HL-60 (cell line): ENCODE measurements around the gene TTC34.

ENCODE experiments used
- DNase-seq, 2 experiments: peaks; one replicate each; pipeline ENCODE4 v3.0.0-alpha.2; 2010 to 2020; ENCODE audit warnings: low read depth in 1 of 2, low spot score in 1 of 2
- H3K27ac ChIP-seq: fragments of 250-450 bp; sonication (Bioruptor Pico); replicated peaks from 2 replicates; pipeline ENCODE4 v1.5.1; 2020; ENCODE audit warnings: mild to moderate bottlenecking, moderate library complexity
- H3K27me3 ChIP-seq: fragments of 250-450 bp; sonication (Bioruptor Pico); 2 replicates; pipeline ENCODE4 v1.5.1; 2021; ENCODE audit warnings: mild to moderate bottlenecking, moderate library complexity; ENCODE audit not compliant: insufficient read depth, poor library complexity, severe bottlenecking
- H3K4me3 ChIP-seq: replicated peaks from 2 replicates; pipeline ENCODE4 v1.5.1; 2011; ENCODE audit warnings: mild to moderate bottlenecking, control low read depth, low read length; ENCODE audit not compliant: insufficient read depth
- GABPA ChIP-seq: IDR thresholded peaks from 2 replicates; pipeline ENCODE4 v1.6.1; 2012; ENCODE audit warnings: low read depth
- POLR2AphosphoS5 ChIP-seq: IDR thresholded peaks from 2 replicates; pipeline ENCODE4 v1.6.1; 2012; ENCODE audit warnings: low read depth
- SPI1 ChIP-seq: IDR thresholded peaks from 2 replicates; pipeline ENCODE4 v1.6.1; 2012; ENCODE audit warnings: low read depth, mild to moderate bottlenecking, borderline replicate concordance
- TF ChIP-seq, protein P1 (sequence below): IDR thresholded peaks from 2 replicates; pipeline ENCODE4 v1.6.1; 2012; ENCODE audit warnings: low read depth; ENCODE audit not compliant: insufficient replicate concordance
- TF ChIP-seq, protein P2 (sequence below): IDR thresholded peaks from one replicate; pipeline ENCODE4 v1.5.1; 2011; ENCODE audit warnings: low read length, control low read depth, inconsistent platforms; ENCODE audit not compliant: insufficient read depth

Gene TTC34

DNA sequence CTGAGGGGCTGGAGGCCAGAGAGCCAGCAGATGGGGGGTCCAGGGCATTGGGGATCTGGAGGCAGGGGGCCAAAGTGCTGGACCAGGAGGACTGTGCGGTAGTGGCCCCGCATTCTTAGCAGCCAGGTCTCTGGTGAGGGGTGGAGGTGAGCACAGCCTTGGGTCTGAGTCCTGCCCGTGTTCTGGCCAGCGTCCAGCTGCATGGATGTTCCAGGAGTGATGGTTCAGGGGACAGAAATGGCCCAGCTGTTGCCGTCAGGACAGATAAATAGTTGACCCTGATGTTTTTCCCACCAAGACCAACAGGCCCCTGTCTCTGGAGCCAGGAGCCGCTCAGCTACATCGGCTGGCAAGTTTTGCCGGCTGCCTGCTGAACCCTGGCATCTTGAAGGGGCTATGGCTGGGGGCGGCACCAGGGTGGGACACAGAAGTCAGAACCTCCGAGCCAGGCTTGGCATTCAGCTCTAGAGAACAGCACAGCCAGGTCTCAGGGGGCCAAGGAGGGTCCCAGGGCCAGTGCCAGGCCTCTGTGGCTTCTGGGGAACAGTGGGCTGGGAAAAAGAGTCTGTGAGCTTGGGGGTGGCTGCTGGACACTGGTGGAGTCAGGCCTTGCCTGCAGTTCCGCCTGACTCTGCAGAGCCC lies 19.4 kb upstream of the TTC34 start:
- no peaks in the 10 kb centered on the region for H3K27me3 ChIP-seq
- H3K27ac ChIP-seq = no peak overlapping the region
- no peak for TF ChIP-seq POLR2AphosphoS5
- TF ChIP-seq, protein P1, sequence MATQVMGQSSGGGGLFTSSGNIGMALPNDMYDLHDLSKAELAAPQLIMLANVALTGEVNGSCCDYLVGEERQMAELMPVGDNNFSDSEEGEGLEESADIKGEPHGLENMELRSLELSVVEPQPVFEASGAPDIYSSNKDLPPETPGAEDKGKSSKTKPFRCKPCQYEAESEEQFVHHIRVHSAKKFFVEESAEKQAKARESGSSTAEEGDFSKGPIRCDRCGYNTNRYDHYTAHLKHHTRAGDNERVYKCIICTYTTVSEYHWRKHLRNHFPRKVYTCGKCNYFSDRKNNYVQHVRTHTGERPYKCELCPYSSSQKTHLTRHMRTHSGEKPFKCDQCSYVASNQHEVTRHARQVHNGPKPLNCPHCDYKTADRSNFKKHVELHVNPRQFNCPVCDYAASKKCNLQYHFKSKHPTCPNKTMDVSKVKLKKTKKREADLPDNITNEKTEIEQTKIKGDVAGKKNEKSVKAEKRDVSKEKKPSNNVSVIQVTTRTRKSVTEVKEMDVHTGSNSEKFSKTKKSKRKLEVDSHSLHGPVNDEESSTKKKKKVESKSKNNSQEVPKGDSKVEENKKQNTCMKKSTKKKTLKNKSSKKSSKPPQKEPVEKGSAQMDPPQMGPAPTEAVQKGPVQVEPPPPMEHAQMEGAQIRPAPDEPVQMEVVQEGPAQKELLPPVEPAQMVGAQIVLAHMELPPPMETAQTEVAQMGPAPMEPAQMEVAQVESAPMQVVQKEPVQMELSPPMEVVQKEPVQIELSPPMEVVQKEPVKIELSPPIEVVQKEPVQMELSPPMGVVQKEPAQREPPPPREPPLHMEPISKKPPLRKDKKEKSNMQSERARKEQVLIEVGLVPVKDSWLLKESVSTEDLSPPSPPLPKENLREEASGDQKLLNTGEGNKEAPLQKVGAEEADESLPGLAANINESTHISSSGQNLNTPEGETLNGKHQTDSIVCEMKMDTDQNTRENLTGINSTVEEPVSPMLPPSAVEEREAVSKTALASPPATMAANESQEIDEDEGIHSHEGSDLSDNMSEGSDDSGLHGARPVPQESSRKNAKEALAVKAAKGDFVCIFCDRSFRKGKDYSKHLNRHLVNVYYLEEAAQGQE = no peak
- TF ChIP-seq, protein P2, sequence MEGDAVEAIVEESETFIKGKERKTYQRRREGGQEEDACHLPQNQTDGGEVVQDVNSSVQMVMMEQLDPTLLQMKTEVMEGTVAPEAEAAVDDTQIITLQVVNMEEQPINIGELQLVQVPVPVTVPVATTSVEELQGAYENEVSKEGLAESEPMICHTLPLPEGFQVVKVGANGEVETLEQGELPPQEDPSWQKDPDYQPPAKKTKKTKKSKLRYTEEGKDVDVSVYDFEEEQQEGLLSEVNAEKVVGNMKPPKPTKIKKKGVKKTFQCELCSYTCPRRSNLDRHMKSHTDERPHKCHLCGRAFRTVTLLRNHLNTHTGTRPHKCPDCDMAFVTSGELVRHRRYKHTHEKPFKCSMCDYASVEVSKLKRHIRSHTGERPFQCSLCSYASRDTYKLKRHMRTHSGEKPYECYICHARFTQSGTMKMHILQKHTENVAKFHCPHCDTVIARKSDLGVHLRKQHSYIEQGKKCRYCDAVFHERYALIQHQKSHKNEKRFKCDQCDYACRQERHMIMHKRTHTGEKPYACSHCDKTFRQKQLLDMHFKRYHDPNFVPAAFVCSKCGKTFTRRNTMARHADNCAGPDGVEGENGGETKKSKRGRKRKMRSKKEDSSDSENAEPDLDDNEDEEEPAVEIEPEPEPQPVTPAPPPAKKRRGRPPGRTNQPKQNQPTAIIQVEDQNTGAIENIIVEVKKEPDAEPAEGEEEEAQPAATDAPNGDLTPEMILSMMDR = no peak
- TF ChIP-seq GABPA = no peak
- no peak for TF ChIP-seq SPI1
- DNase-seq = no peak
- H3K4me3 ChIP-seq = no peak overlapping the region

DNA sequence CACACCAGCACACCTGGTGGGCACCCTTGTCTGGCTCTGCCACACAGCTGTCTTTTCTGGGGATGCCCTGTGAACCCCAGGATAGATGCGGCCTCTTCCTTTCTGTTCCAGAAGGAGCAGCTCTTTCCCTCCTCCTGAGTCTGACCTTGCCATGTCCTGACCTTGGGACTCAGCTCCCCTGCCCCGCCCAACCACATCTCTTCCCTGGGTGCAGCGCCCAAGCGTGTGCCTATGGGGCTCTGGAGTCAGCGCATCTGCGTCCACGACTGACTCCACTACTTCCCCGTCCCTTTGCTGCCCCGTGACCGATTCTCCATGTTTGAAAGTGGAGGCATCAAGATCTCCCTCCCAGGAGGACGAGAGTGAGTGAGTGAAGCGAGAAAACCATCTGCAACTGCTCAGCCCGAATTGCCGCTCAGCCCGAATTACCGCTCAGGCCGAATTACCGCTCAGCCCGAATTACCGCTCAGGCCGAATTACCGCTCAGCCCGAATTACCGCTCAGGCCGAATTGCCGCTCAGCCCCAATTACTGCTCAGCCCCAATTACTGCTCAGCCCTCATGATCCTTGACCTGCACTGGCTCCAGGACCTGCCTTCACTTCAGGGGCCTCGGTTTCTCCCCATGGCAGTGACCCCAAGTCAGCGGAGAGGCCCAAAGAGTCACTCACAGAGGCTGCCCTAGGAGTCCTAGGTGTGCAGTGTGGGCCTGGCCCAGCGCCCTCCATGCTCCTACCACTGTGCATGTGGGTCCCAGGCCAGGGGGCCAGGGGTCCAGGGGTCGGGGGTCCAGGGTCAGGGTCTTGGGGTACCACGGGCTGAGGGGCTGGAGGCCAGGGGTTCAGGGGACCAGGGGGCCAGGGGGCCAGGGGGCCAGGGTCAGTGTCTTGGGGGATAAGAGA lies 18.6 kb upstream of the TTC34 start:
- TF ChIP-seq, protein P2 = no peak
- TF ChIP-seq POLR2AphosphoS5 (no peak), SPI1 (no peak), GABPA (no peak)
- TF ChIP-seq, protein P1 = no peak
- Histone ChIP-seq H3K27ac (no peak overlapping the region), H3K27me3 (no peaks in the 10 kb centered on the region), H3K4me3 (no peak overlapping the region)
- DNase-seq = no peak

DNA sequence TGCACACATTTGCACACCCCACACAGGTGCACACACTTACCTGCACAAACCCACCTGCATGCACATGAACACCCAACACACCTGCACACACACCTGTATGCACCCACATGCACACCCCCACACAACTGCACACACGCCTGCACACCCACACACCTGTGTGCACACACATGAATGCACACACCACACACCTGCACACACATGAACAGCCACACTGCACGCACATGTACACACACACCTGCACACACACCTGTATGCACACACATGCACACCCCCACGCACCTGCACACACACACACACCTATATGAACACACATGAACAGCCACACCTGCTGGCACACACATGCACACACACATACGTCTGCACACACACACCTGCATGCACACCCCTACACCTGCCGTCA lies 17.9 kb upstream of the TTC34 start:
- H3K4me3 ChIP-seq = no peak overlapping the region
- DNase-seq = no peak
- H3K27me3 ChIP-seq = no peaks in the 10 kb centered on the region
- H3K27ac ChIP-seq = no peak overlapping the region
- TF ChIP-seq, protein P1 = no peak
- TF ChIP-seq, protein P2 = no peak
- TF ChIP-seq POLR2AphosphoS5 = no peak
- TF ChIP-seq SPI1 = no peak
- TF ChIP-seq GABPA = no peak
